Endodermal cell (in vitro differentiated cells): Measurements from ENCODE around the gene GRIP1. TPM values are rescaled to one million over a fixed set of nuclear protein-coding genes. Genes with fewer than 3 reads are reported as not detected.
A peak's percentile ranks its signal among the peaks of the same experiment; 100 is the strongest.

Experiments used
- DNase-seq: peaks from one replicate; pipeline ENCODE4 v3.0.0-alpha.2; 2017
- H3K27ac ChIP-seq: 2 replicates; pipeline ENCODE4 v1.5.1; 2013; ENCODE audit warnings: mild to moderate bottlenecking, low read depth, low read length, moderate library complexity
- H3K27me3 ChIP-seq: 2 replicates; pipeline ENCODE4 v1.6.1; 2013; ENCODE audit warnings: mild to moderate bottlenecking, low read length, moderate library complexity; ENCODE audit not compliant: insufficient read depth, control insufficient read depth, poor library complexity, severe bottlenecking
- H3K36me3 ChIP-seq: 2 replicates; pipeline ENCODE4 v1.7.0; 2013; ENCODE audit warnings: mild to moderate bottlenecking, low read length, moderate library complexity; ENCODE audit not compliant: control insufficient read depth, insufficient read depth
- H3K4me1 ChIP-seq: one replicate; pipeline ENCODE4 v1.7.0; 2013; ENCODE audit warnings: low read length; ENCODE audit not compliant: control insufficient read depth, insufficient read depth
- H3K4me3 ChIP-seq: 2 replicates; pipeline ENCODE4 v1.5.1; 2013; ENCODE audit warnings: mild to moderate bottlenecking, low read length, moderate library complexity
- H3K9ac ChIP-seq: 2 replicates; pipeline ENCODE4 v1.6.1; 2013; ENCODE audit warnings: mild to moderate bottlenecking, low read length, moderate library complexity; ENCODE audit not compliant: poor library complexity, severe bottlenecking; ENCODE audit errors: extremely low read depth
- H3K9me3 ChIP-seq: 2 replicates; pipeline ENCODE4 v1.6.1; 2013; ENCODE audit warnings: mild to moderate bottlenecking, low read length, moderate library complexity; ENCODE audit not compliant: control insufficient read depth
- H3K27ac Mint-ChIP-seq: 2 replicates; pipeline ENCODE4 v1.8.0; 2020; ENCODE audit warnings: mixed read lengths
- H3K27me3 Mint-ChIP-seq: 2 replicates; pipeline ENCODE4 v1.8.0; 2021; ENCODE audit warnings: mild to moderate bottlenecking, mixed read lengths; ENCODE audit not compliant: insufficient read depth
- H3K36me3 Mint-ChIP-seq: 2 replicates; pipeline ENCODE4 v1.8.0; 2020; ENCODE audit warnings: low read depth, mixed read lengths
- H3K4me1 Mint-ChIP-seq: 2 replicates; pipeline ENCODE4 v1.8.0; 2020; ENCODE audit warnings: mixed read lengths
- H3K4me3 Mint-ChIP-seq: 2 replicates; pipeline ENCODE4 v1.8.0; 2020; ENCODE audit warnings: mild to moderate bottlenecking, moderate library complexity, mixed read lengths
- H3K9me3 Mint-ChIP-seq: 2 replicates; pipeline ENCODE4 v1.8.0; 2020; ENCODE audit warnings: mild to moderate bottlenecking, mixed read lengths
- CTCF ChIP-seq: fragments of 200-600 bp; sonication (generic); conservative IDR thresholded peaks from 2 replicates; pipeline ENCODE4 v1.5.0; 2021; ENCODE audit warnings: antibody characterized with exemption, mild to moderate bottlenecking
- WGBS, 2 experiments: methylation state at CpG; one replicate each; pipeline versions ENCODE4 v1.1.5 to v1.1.7; 2013; ENCODE audit warnings: missing lambda C conversion rate in 2 of 2, mixed read lengths in 1 of 2; ENCODE audit not compliant: insufficient coverage in 1 of 2, insufficient read length in 1 of 2; 5-methylcytosine and 5-hydroxymethylcytosine counted together
- total RNA-seq, 2 donors: library from RNA; stranded (reverse); fragmentation: NEBNext Ultra II Directional in 1 of 2; extraction: Animal tissue kit (Norgen Biotek cat#: 25700) in 1 of 2; gene quantifications; 2 replicates in 1 of 2; 3 replicates in 1 of 2; pipeline ENCODE4 v1.2.1, GENCODE V29; 2021

GRIP1 gene
- total RNA-seq, 2 donors from 2014 or later, result 41.0 to 47.6 TPM

- no peak for TF ChIP-seq CTCF
- Histone ChIP-seq H3K27me3 (no peaks in the 10 kb centered on the region), H3K9ac (no peak overlapping the region), H3K9me3 (no peaks in the 10 kb centered on the region), H3K4me3 (no peak overlapping the region), H3K36me3 (no peaks in the 10 kb centered on the region), H3K4me1 (peaks cover 21% of the 10 kb centered on the region), H3K27ac (no peak overlapping the region)
- WGBS, 2 experiments, result 56 to 59% methylated on average over 6 of the region's 8 CpGs
- peak; percentile 90 for DNase-seq
- Mint-ChIP-seq H3K4me3 (no peak overlapping the region), H3K4me1 (peaks cover 56% of the 10 kb centered on the region), H3K27me3 (no peaks in the 10 kb centered on the region), H3K36me3 (no peaks in the 10 kb centered on the region), H3K9me3 (no peaks in the 10 kb centered on the region), H3K27ac (peak overlapping the region; percentile 87)
These were observed 181.6 kb downstream of the GRIP1 start for GRCh38 chr12:66497008-66497897.

- WGBS, 2 experiments, result 15 to 40% methylated on average over 1 of the region's 1 CpG
- Histone ChIP-seq H3K9ac (no peak overlapping the region), H3K4me3 (no peak overlapping the region), H3K4me1 (peaks cover 15% of the 10 kb centered on the region), H3K36me3 (no peaks in the 10 kb centered on the region), H3K9me3 (no peaks in the 10 kb centered on the region), H3K27me3 (no peaks in the 10 kb centered on the region), H3K27ac (no peak overlapping the region)
- no peaks in the 10 kb centered on the region for H3K36me3 Mint-ChIP-seq
- no peak overlapping the region for H3K4me3 Mint-ChIP-seq
- DNase-seq, result peak; percentile 58
- no peaks in the 10 kb centered on the region for H3K9me3 Mint-ChIP-seq
- no peak for TF ChIP-seq CTCF
- no peaks in the 10 kb centered on the region for H3K27me3 Mint-ChIP-seq
- H3K4me1 Mint-ChIP-seq, result peaks cover 52% of the 10 kb centered on the region
- no peak overlapping the region for H3K27ac Mint-ChIP-seq
These were observed 182.3 kb downstream of the GRIP1 start for GRCh38 chr12:66496595-66496994.

- peaks cover under 1% of the 10 kb centered on the region for H3K36me3 Mint-ChIP-seq
- no peaks in the 10 kb centered on the region for H3K36me3 ChIP-seq
- no peak overlapping the region for H3K9ac ChIP-seq
- no peaks in the 10 kb centered on the region for H3K9me3 ChIP-seq
- peaks cover 8% of the 10 kb centered on the region for H3K4me1 ChIP-seq
- H3K27me3 ChIP-seq, result no peaks in the 10 kb centered on the region
- H3K4me1 Mint-ChIP-seq, result peaks cover 45% of the 10 kb centered on the region
- peak; percentile 63 for DNase-seq
- H3K27ac Mint-ChIP-seq, result peak overlapping the region; percentile 69
- no peak overlapping the region for H3K4me3 Mint-ChIP-seq
- no peak for TF ChIP-seq CTCF
- H3K4me3 ChIP-seq, result no peak overlapping the region
- peaks cover 2% of the 10 kb centered on the region for H3K9me3 Mint-ChIP-seq
- H3K27ac ChIP-seq, result no peak overlapping the region
- WGBS, 2 experiments, result 93 to 98% methylated on average over 14 of the region's 14 CpGs
- no peaks in the 10 kb centered on the region for H3K27me3 Mint-ChIP-seq
These were observed 183.2 kb downstream of the GRIP1 start for GRCh38 chr12:66495709-66496108.
